Neural crest cell (in vitro differentiated cells): ENCODE results near the gene LAMB4. TPM values are rescaled to one million over a fixed set of nuclear protein-coding genes. Genes with fewer than 3 reads are reported as not detected.

Source experiments
- DNase-seq: peaks from one replicate; pipeline ENCODE4 v3.0.0; 2021; ENCODE audit warnings: low read depth, mixed read lengths, low spot score
- H3K27ac Mint-ChIP-seq: one replicate; pipeline ENCODE4 v1.8.0; 2021; ENCODE audit warnings: mild to moderate bottlenecking, mixed read lengths; ENCODE audit not compliant: unreplicated experiment
- H3K27me3 Mint-ChIP-seq: 2 replicates; pipeline ENCODE4 v1.8.0; 2021; ENCODE audit warnings: low read depth, mild to moderate bottlenecking, mixed read lengths
- H3K36me3 Mint-ChIP-seq: 2 replicates; pipeline ENCODE4 v1.8.0; 2021; ENCODE audit warnings: low read depth, mild to moderate bottlenecking, mixed read lengths
- H3K4me1 Mint-ChIP-seq: 2 replicates; pipeline ENCODE4 v1.8.0; 2021; ENCODE audit warnings: mixed read lengths
- H3K4me3 Mint-ChIP-seq: one replicate; pipeline ENCODE4 v1.8.0; 2021; ENCODE audit warnings: mild to moderate bottlenecking, mixed read lengths
- H3K9me3 Mint-ChIP-seq: 2 replicates; pipeline ENCODE4 v1.8.0; 2021; ENCODE audit warnings: mixed read lengths
- CTCF ChIP-seq: fragments of 200-600 bp; sonication (generic); conservative IDR thresholded peaks from 2 replicates; pipeline ENCODE4 v1.5.0; 2021; ENCODE audit warnings: antibody characterized with exemption, mild to moderate bottlenecking
- total RNA-seq: library from RNA; stranded (reverse); gene quantifications from 2 replicates; pipeline ENCODE4 v1.2.1, GENCODE V29; 2021

Gene LAMB4
- total RNA-seq, 1 donor from 2014 or later = 0.16 TPM

DNA sequence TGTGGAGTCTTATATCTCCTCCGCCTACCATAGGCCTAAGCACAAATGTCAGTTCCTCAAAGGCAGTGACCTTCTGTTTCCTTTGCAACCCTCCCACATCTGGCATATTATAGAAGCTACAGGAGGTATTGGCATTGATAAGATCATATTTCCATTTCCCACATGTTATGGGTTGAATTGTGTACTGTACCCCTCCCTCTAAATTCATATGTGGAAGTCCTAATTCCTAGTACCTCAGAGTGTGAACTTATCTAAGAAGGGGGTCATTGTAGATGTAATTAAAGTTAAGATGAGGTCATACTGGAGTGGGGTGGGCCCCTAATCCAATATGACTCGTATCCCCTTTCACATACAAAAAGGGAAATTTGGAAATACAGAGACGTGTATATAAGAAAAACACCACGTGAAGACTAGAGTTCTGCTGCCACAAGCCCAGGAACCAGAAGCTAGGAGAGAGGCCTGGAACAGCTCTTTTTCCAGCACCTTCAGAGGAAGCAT lies 6.1 kb upstream of the LAMB4 start:
- TF ChIP-seq CTCF = no peak
- Mint-ChIP-seq H3K9me3 (peaks cover 7% of the 10 kb centered on the region), H3K4me1 (peaks cover 14% of the 10 kb centered on the region), H3K36me3 (no peaks in the 10 kb centered on the region), H3K4me3 (no peak overlapping the region), H3K27me3 (no peaks in the 10 kb centered on the region), H3K27ac (no peak overlapping the region)
- DNase-seq = no peak

DNA sequence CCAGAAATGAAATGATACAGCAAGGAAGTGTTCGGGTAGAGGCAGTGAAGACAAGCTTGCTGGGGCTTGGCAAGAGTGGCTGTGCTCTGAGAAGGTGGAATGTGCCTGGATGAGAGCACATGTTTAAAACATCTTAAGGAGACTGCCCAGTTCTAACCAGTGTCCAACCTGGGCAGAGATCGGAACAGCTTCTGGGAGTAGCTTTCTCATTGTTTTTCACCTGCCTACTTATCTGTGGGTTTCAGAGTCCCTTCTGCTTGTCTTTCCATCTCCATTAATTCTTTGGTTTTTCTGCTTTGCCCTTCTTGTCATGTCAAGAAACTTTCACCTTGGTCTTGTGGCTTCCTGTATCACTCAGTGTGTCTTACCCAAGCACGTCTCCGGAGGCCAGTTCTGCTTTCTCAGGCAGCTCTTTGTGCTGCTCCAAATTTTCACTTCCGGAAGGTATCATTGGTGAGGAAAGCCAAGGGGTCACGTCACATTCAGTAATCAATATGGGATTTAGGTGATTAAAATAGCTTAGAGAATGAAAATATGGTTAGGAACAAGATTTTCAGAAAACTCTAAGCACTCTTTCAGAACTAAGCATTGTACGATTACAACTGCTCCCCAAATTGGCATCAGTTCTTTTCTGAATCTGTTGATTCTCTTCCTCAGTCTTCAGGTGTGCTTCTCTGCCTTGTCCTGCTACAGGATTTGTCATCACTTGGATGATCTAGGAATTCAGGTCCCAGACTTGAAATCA lies 5.5 kb upstream of the LAMB4 start:
- Mint-ChIP-seq H3K27ac (no peak overlapping the region), H3K27me3 (no peaks in the 10 kb centered on the region), H3K36me3 (no peaks in the 10 kb centered on the region), H3K9me3 (peaks cover 7% of the 10 kb centered on the region), H3K4me1 (peaks cover 14% of the 10 kb centered on the region), H3K4me3 (no peak overlapping the region)
- no peak for DNase-seq
- TF ChIP-seq CTCF = no peak

DNA sequence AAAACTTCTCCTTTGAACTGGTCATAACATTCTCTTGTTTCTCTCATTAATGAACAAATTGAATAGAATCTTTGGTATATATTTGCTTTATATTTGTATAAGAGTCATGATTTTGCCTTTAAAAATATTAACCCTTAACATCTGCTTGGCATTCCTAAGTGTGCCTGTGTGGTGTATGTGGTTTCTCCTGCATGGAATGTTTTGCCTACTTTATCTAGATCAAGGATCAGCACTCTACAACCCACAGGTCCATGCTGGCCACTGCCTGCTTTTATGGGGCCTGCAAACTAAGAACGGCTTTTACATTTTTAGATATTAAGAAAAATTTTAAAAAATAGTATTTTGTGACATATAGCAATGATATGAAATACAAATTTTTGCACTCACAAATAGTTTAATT lies 4.3 kb upstream of the LAMB4 start:
- no peak for DNase-seq
- Mint-ChIP-seq H3K4me3 (no peak overlapping the region), H3K27me3 (no peaks in the 10 kb centered on the region), H3K36me3 (no peaks in the 10 kb centered on the region), H3K9me3 (peaks cover 7% of the 10 kb centered on the region), H3K27ac (no peak overlapping the region), H3K4me1 (peaks cover 9% of the 10 kb centered on the region)
- no peak for TF ChIP-seq CTCF

DNA sequence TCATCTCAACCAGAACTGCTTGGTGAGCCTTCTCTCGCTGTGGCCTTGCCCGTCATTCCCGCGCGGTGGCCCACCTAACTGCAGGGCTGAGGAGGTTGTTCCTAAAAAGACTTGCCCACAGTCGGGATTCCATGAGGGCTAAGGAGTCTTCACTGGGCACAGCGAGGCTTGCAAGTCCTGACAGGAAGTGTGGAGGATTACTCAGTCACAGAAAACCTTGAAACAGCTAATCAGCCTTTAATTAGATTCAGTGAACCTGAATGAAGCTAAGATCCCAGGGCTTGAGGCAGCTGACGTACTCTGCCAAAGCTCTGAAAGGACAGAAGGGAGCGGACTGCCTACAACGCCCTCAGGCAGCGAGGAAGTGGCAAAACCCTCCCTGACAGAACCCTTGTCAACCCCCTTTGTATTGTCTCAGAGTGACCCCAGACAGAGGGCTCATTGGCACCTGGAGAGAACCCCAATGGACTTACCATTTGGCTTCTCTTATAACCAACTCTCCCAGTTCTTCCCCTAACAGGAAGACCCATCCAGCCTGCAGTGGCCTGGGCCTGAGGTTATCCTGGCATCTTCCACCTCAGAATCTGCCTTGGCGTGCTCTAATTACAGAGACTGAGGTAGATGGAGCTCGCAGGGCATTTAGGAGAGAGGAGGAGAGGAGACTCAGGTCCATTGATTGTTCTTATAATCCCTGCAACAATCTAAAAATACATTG lies 2.5 kb upstream of the LAMB4 start:
- Mint-ChIP-seq H3K4me3 (no peak overlapping the region), H3K9me3 (peaks cover 5% of the 10 kb centered on the region), H3K36me3 (no peaks in the 10 kb centered on the region), H3K4me1 (peaks cover 9% of the 10 kb centered on the region), H3K27me3 (no peaks in the 10 kb centered on the region), H3K27ac (peak overlapping the region; percentile 83)
- no peak for TF ChIP-seq CTCF
- DNase-seq = no peak

- DNase-seq = no peak
- TF ChIP-seq CTCF = no peak
- Mint-ChIP-seq H3K27ac (peak overlapping the region; percentile 57), H3K4me1 (peaks cover 9% of the 10 kb centered on the region), H3K36me3 (no peaks in the 10 kb centered on the region), H3K4me3 (no peak overlapping the region), H3K27me3 (no peaks in the 10 kb centered on the region), H3K9me3 (peaks cover 2% of the 10 kb centered on the region)
Observed at GRCh38 chr7:108129018-108129965, 869 bp downstream of the LAMB4 start.
